OCI-LY7 (cell line): ENCODE data around the gene TMEM132A. TPM values are rescaled to one million over a fixed set of nuclear protein-coding genes. Genes with fewer than 3 reads are reported as not detected.

Experiments
- BruUV-seq: library from RNA; stranded (reverse); fragments of 400-500 nt; replicated peaks from 2 replicates; lab custom pipeline; 2021; lab: Mats Ljungman, UMichigan
- CTCF ChIA-PET: fragments of 300-600 bp; sonication (Branson Sonifier 250); formaldehyde crosslinking; loops from one replicate; lab custom pipeline; 2022; ENCODE audit warnings: antibody characterized with exemption; ENCODE audit not compliant: unreplicated experiment; lab: Charles Lee
- POLR2A ChIA-PET: fragments of 300-600 bp; sonication (Branson Sonifier 250); formaldehyde crosslinking; loops from one replicate; lab custom pipeline; 2022; ENCODE audit warnings: antibody characterized with exemption; lab: Charles Lee
- DNase-seq: peaks from one replicate; pipeline ENCODE4 v3.0.0-alpha.2; 2015; ENCODE audit warnings: low spot score
- H2AFZ ChIP-seq: fragments of 200-600 bp; sonication (generic), shearing (Covaris generic); 2 replicates; pipeline ENCODE4 v1.6.1; 2014; ENCODE audit warnings: mild to moderate bottlenecking, antibody characterized with exemption, low read length, moderate library complexity
- H3K27ac ChIP-seq: fragments of 200-600 bp; sonication (generic); 2 replicates; pipeline ENCODE4 v1.5.1; 2014; ENCODE audit warnings: mixed run types, low read depth, mild to moderate bottlenecking, moderate library complexity, low read length, inconsistent platforms; ENCODE audit not compliant: poor library complexity, severe bottlenecking
- H3K36me3 ChIP-seq: fragments of 200-600 bp; sonication (generic); 2 replicates; pipeline ENCODE4 v1.6.1; 2014; ENCODE audit warnings: mild to moderate bottlenecking, antibody characterized with exemption, low read length, moderate library complexity, mixed read lengths; ENCODE audit not compliant: insufficient read depth
- H3K4me1 ChIP-seq: fragments of 200-600 bp; sonication (generic); 2 replicates; pipeline ENCODE4 v1.5.1; 2014; ENCODE audit warnings: mild to moderate bottlenecking, low read length; ENCODE audit not compliant: insufficient read depth, poor library complexity, severe bottlenecking
- H3K4me2 ChIP-seq: fragments of 200-600 bp; sonication (generic); 2 replicates; pipeline ENCODE4 v1.6.1; 2014; ENCODE audit warnings: mild to moderate bottlenecking, low read length
- H3K4me3 ChIP-seq: fragments of 200-600 bp; sonication (generic); 2 replicates; pipeline ENCODE4 v1.5.1; 2014; ENCODE audit warnings: mild to moderate bottlenecking, low read depth, low read length; ENCODE audit not compliant: poor library complexity, severe bottlenecking
- H3K79me2 ChIP-seq: fragments of 200-600 bp; sonication (generic); 2 replicates; pipeline ENCODE4 v1.6.1; 2016; ENCODE audit warnings: low read depth, mild to moderate bottlenecking, low read length, moderate library complexity, mixed read lengths; ENCODE audit not compliant: insufficient read depth
- H3K9me2 ChIP-seq: fragments of 200-600 bp; sonication (generic); 2 replicates; pipeline ENCODE4 v1.6.1; 2016; ENCODE audit warnings: mild to moderate bottlenecking, low read length, mixed read lengths; ENCODE audit not compliant: insufficient read depth
- H3K9me3 ChIP-seq: fragments of 200-600 bp; sonication (generic); 2 replicates; pipeline ENCODE4 v1.6.1; 2014; ENCODE audit warnings: mild to moderate bottlenecking, mixed run types, low read length, mixed read lengths
- H4K20me1 ChIP-seq: fragments of 200-600 bp; sonication (generic); 2 replicates; pipeline ENCODE4 v1.6.1; 2014; ENCODE audit warnings: mild to moderate bottlenecking, antibody characterized with exemption, low read length, moderate library complexity, mixed read lengths; ENCODE audit not compliant: insufficient read depth
- EZH2phosphoT487 ChIP-seq: fragments of 200-600 bp; sonication (generic); IDR thresholded peaks from 2 replicates; pipeline ENCODE4 v1.6.1; 2018; ENCODE audit warnings: low read depth, borderline replicate concordance, mild to moderate bottlenecking, mixed run types, antibody characterized with exemption, low read length, moderate library complexity, mixed read lengths
- intact Hi-C: fragments of 100-400 bp; cut with micrococcal nuclease; formaldehyde crosslinking; loops from one replicate; pipeline ENCODE4 v1.10.0; 2022; ENCODE audit not compliant: unreplicated experiment
- total RNA-seq, 2 experiments: library from RNA; depleted of rRNA in 1 of 2; stranded (reverse); fragments of >200 nt in 1 of 2; shearing (Covaris generic) in 1 of 2; gene quantifications; 2 replicates each; pipeline ENCODE4 v1.2.3, GENCODE V29; 2014 to 2022
- TF ChIP-seq, protein P1 (sequence below): fragments of 200-600 bp; sonication (generic); conservative IDR thresholded peaks from 2 replicates; pipeline ENCODE4 v1.5.1; 2014; ENCODE audit warnings: mild to moderate bottlenecking, antibody characterized with exemption, low read length, moderate library complexity, mixed read lengths

Gene TMEM132A
- total RNA-seq, 2 experiments from 2014 or later, result 5.5 to 8.9 TPM

DNA sequence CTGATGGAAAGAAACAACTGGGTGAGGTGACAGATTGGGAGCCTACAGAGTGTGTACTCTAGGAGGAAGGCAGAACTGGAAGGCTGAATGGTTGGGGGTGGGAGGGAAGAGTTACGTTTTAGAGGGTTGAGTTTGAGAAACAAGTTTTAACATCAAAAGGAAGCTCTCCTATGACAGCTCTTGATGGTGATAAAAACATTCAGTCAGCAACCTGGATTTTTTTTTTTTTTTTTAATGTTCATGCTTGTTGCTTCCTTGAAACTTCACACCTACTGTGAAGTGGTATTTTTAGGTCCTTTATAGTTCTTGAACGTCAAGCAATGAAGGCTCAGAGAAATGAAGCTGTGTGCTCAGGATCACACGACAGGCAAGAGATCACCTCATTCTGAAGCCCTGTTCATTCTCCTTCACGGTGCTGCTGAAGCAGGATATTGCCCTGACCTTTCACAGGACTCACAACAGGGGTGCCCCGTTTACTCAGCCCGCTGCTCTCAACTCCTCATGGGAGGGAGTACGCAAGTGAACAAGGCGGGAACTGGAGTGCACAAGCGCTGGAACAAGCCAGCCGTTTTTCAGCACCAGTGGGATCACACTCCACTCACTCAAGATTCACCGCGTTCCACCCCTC lies 11.9 kb upstream of the TMEM132A start:
- Histone ChIP-seq H3K4me1 (peaks cover 62% of the 10 kb centered on the region), H3K36me3 (peaks cover 21% of the 10 kb centered on the region), H4K20me1 (peaks cover 8% of the 10 kb centered on the region; the same call in 1 of the 2 replicates), H2AFZ (peak overlapping the region; percentile 64; the same call in 1 of the 2 replicates), H3K4me3 (no peak overlapping the region), H3K9me2 (no peaks in the 10 kb centered on the region), H3K79me2 (peaks cover 33% of the 10 kb centered on the region), H3K27ac (peak overlapping the region; percentile 86), H3K9me3 (peaks cover 21% of the 10 kb centered on the region), H3K4me2 (peak overlapping the region; percentile 77)
- BruUV-seq, result no TSS peak
- CTCF ChIA-PET, result no interaction called here
- no peak for DNase-seq
- POLR2A ChIA-PET, result interaction anchor here (0.6 to 1.6 kb wide), 8 partner anchors 9 to 1769 kb away, joined by 3 to 5 read pairs (median 4); no protein-coding TSS in a partner anchor
- intact Hi-C loops, result no loop called here
- no peak for TF ChIP-seq EZH2phosphoT487
- TF ChIP-seq, protein P1, sequence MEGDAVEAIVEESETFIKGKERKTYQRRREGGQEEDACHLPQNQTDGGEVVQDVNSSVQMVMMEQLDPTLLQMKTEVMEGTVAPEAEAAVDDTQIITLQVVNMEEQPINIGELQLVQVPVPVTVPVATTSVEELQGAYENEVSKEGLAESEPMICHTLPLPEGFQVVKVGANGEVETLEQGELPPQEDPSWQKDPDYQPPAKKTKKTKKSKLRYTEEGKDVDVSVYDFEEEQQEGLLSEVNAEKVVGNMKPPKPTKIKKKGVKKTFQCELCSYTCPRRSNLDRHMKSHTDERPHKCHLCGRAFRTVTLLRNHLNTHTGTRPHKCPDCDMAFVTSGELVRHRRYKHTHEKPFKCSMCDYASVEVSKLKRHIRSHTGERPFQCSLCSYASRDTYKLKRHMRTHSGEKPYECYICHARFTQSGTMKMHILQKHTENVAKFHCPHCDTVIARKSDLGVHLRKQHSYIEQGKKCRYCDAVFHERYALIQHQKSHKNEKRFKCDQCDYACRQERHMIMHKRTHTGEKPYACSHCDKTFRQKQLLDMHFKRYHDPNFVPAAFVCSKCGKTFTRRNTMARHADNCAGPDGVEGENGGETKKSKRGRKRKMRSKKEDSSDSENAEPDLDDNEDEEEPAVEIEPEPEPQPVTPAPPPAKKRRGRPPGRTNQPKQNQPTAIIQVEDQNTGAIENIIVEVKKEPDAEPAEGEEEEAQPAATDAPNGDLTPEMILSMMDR, result no peak

DNA sequence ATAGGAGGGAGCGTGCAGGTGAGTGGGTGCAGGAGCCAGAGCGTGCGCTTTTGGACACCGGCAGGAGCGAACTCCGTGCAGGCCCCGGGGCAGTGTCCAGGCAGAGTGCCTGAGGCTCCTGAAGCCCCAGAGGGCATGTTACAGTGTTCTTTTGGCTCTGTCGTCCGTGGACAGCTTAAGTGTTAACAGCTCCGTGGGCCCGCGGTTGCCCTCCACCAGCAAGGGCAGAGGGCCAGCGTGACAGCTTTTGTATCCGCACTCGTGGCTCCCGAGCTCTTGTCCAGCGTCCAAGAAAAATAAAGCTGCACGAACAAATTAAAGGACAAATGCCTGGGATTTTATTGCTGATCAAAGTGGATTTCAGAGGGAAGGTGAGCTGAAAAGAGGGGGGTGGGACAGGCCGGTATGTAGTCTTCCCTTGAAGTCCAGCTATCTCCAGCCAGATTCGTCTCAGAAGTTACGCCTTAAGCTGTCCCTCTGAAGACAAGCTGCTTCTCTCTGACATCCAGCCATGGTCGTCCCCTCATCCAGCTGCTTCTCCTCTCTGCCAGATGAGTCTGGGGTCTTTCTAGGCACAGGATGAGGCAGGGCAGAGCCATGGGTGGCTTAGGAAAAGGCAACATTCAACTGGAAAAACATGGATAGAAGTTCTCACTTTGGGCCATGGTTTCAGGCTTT lies 11.3 kb upstream of the TMEM132A start:
- no peak for DNase-seq
- peaks cover 56% of the 10 kb centered on the region for H3K4me1 ChIP-seq
- peak overlapping the region; percentile 83 for H3K4me3 ChIP-seq
- peaks cover 27% of the 10 kb centered on the region for H3K36me3 ChIP-seq
- POLR2A ChIA-PET, result interaction anchor here (0.7 to 3.4 kb wide), 11 partner anchors 9 to 1770 kb away, joined by 3 to 21 read pairs (median 4); no protein-coding TSS in a partner anchor
- H3K79me2 ChIP-seq, result peaks cover 40% of the 10 kb centered on the region
- peaks cover 8% of the 10 kb centered on the region; the same call in 1 of the 2 replicates for H4K20me1 ChIP-seq
- intact Hi-C loops, result no loop called here
- no TSS peak for BruUV-seq
- H3K4me2 ChIP-seq, result peak overlapping the region; percentile 77
- peaks cover 21% of the 10 kb centered on the region for H3K9me3 ChIP-seq
- peak overlapping the region; percentile 82 for H3K27ac ChIP-seq
- H2AFZ ChIP-seq, result peak overlapping the region; percentile 94
- CTCF ChIA-PET, result interaction anchor here (1.2 to 3.0 kb wide), 4 partner anchors 8 to 69 kb away, joined by 3 to 17 read pairs (median 4); partner anchors contain the start of gene SLC15A3
- no peaks in the 10 kb centered on the region for H3K9me2 ChIP-seq
- TF ChIP-seq, protein P1, result no peak
- TF ChIP-seq EZH2phosphoT487, result no peak
